MM.1S (cell line): ENCODE data around the gene KRT9.

Experiments used
- EZH2 ChIP-seq: fragments of 300-600 bp; sonication (generic); optimal IDR thresholded peaks from 2 replicates; pipeline ENCODE3; 2017; ENCODE audit warnings: low read depth, mild to moderate bottlenecking, antibody characterized with exemption, low read length, mixed read lengths
- EZH2phosphoT487 ChIP-seq: fragments of 300-600 bp; sonication (generic); IDR thresholded peaks from 2 replicates; pipeline ENCODE4 v1.6.1; 2018; ENCODE audit warnings: antibody characterized with exemption, low read length
- TF ChIP-seq, protein P1 (sequence below): fragments of 300-600 bp; sonication (generic); IDR thresholded peaks from 2 replicates; pipeline ENCODE4 v1.5.1; 2016; ENCODE audit warnings: antibody characterized with exemption, low read length, mixed read lengths

DNA sequence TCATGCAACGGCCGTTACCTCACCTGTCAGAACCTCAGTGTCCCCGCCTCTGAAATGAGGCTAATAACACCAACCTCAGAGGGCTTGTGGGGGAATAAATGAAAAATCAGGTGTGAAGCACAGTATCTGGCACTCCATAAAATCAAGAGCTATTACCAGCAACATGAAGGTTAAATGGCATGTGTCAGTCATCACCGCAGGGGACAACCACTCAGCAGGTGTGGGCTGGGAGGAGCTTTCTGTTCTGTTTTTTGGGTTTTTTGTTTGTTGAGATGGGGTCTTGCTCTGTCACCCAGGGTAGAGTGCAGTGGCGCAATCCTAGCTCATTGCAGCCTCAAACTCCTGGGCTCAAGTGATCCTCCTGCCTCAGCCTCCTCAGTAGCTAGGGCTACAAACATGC lies 26.9 kb downstream of the KRT9 start:
- TF ChIP-seq, protein P1, sequence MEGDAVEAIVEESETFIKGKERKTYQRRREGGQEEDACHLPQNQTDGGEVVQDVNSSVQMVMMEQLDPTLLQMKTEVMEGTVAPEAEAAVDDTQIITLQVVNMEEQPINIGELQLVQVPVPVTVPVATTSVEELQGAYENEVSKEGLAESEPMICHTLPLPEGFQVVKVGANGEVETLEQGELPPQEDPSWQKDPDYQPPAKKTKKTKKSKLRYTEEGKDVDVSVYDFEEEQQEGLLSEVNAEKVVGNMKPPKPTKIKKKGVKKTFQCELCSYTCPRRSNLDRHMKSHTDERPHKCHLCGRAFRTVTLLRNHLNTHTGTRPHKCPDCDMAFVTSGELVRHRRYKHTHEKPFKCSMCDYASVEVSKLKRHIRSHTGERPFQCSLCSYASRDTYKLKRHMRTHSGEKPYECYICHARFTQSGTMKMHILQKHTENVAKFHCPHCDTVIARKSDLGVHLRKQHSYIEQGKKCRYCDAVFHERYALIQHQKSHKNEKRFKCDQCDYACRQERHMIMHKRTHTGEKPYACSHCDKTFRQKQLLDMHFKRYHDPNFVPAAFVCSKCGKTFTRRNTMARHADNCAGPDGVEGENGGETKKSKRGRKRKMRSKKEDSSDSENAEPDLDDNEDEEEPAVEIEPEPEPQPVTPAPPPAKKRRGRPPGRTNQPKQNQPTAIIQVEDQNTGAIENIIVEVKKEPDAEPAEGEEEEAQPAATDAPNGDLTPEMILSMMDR, result no peak
- no peak for TF ChIP-seq EZH2
- TF ChIP-seq EZH2phosphoT487, result no peak
